Stomach smooth muscle (tissue), 2 donors: Measurements from ENCODE around the gene RBMS3.

ENCODE experiments used
- H3K27ac ChIP-seq: one replicate; pipeline ENCODE4 v1.7.0; 2013; ENCODE audit warnings: mild to moderate bottlenecking, low read length, inconsistent platforms
- H3K27me3 ChIP-seq, 2 donors: one replicate each; pipeline ENCODE4 v1.7.0; 2013; ENCODE audit warnings: low read length in 2 of 2; ENCODE audit not compliant: insufficient read depth in 2 of 2, control insufficient read depth in 1 of 2
- H3K36me3 ChIP-seq, 2 donors: one replicate each; pipeline ENCODE4 v1.7.0; 2013; ENCODE audit warnings: low read length in 2 of 2; ENCODE audit not compliant: control insufficient read depth in 2 of 2, insufficient read depth in 2 of 2
- H3K4me1 ChIP-seq: one replicate; pipeline ENCODE4 v1.7.0; 2013; ENCODE audit warnings: low read length; ENCODE audit not compliant: control insufficient read depth, insufficient read depth
- H3K4me3 ChIP-seq, 2 donors: one replicate each; pipeline ENCODE4 v1.7.0; 2013; ENCODE audit warnings: low read length in 2 of 2
- H3K9ac ChIP-seq, 2 donors: one replicate each; pipeline ENCODE4 v1.7.0; 2013; ENCODE audit warnings: low read length in 2 of 2, mild to moderate bottlenecking in 1 of 2
- H3K9me3 ChIP-seq, 2 donors: one replicate each; pipeline ENCODE4 v1.7.0; 2013; ENCODE audit warnings: low read length in 2 of 2; ENCODE audit not compliant: control insufficient read depth in 2 of 2
- donor health status: healthy.
- donor health status: Pancreatic carcinoma.

Gene RBMS3

GRCh38 chr3:29887451-29887850 is 606.6 kb downstream of the RBMS3 start:
- Histone ChIP-seq H3K27me3 (no peaks in the 10 kb centered on the region), H3K4me1 (no peaks in the 10 kb centered on the region), H3K9ac (no peak overlapping the region), H3K36me3 (no peaks in the 10 kb centered on the region), H3K4me3 (no peak overlapping the region), H3K27ac (no peak overlapping the region), H3K9me3 (no peaks in the 10 kb centered on the region)

GRCh38 chr3:29889215-29889614 is 608.3 kb downstream of the RBMS3 start:
- no peak overlapping the region for H3K4me3 ChIP-seq
- H3K9me3 ChIP-seq: no peaks in the 10 kb centered on the region
- H3K27ac ChIP-seq: no peak overlapping the region
- no peaks in the 10 kb centered on the region for H3K36me3 ChIP-seq
- no peaks in the 10 kb centered on the region for H3K4me1 ChIP-seq
- H3K27me3 ChIP-seq: no peaks in the 10 kb centered on the region
- H3K9ac ChIP-seq: no peak overlapping the region

GRCh38 chr3:29890801-29891200 is 609.9 kb downstream of the RBMS3 start:
- no peaks in the 10 kb centered on the region for H3K9me3 ChIP-seq
- no peaks in the 10 kb centered on the region for H3K27me3 ChIP-seq
- H3K36me3 ChIP-seq: no peaks in the 10 kb centered on the region
- no peaks in the 10 kb centered on the region for H3K4me1 ChIP-seq
- no peak overlapping the region for H3K27ac ChIP-seq
- H3K9ac ChIP-seq: no peak overlapping the region
- no peak overlapping the region for H3K4me3 ChIP-seq

GRCh38 chr3:29892976-29893554 is 612.2 kb downstream of the RBMS3 start:
- Histone ChIP-seq H3K27ac (no peak overlapping the region), H3K9me3 (no peaks in the 10 kb centered on the region), H3K27me3 (no peaks in the 10 kb centered on the region), H3K4me3 (no peak overlapping the region), H3K36me3 (no peaks in the 10 kb centered on the region), H3K9ac (no peak overlapping the region), H3K4me1 (no peaks in the 10 kb centered on the region)

- Histone ChIP-seq H3K4me1 (peaks cover 4% of the 10 kb centered on the region), H3K27me3 (no peaks in the 10 kb centered on the region), H3K27ac (no peak overlapping the region), H3K36me3 (no peaks in the 10 kb centered on the region), H3K9me3 (no peaks in the 10 kb centered on the region), H3K4me3 (no peak overlapping the region), H3K9ac (no peak overlapping the region)
These were observed 616.0 kb downstream of the RBMS3 start for GRCh38 chr3:29896856-29897255.

GRCh38 chr3:29898171-29898965 is 617.5 kb downstream of the RBMS3 start:
- H3K9ac ChIP-seq: no peak overlapping the region
- H3K36me3 ChIP-seq: no peaks in the 10 kb centered on the region
- no peak overlapping the region for H3K4me3 ChIP-seq
- peaks cover 4% of the 10 kb centered on the region for H3K4me1 ChIP-seq
- no peaks in the 10 kb centered on the region for H3K9me3 ChIP-seq
- H3K27ac ChIP-seq: no peak overlapping the region
- H3K27me3 ChIP-seq: no peaks in the 10 kb centered on the region

GRCh38 chr3:29899021-29899420 is 618.1 kb downstream of the RBMS3 start:
- Histone ChIP-seq H3K4me1 (peaks cover 4% of the 10 kb centered on the region), H3K9me3 (no peaks in the 10 kb centered on the region), H3K27me3 (no peaks in the 10 kb centered on the region), H3K27ac (no peak overlapping the region), H3K36me3 (no peaks in the 10 kb centered on the region), H3K4me3 (no peak overlapping the region), H3K9ac (no peak overlapping the region)

- H3K4me3 ChIP-seq: no peak overlapping the region
- H3K9ac ChIP-seq: no peak overlapping the region
- H3K27ac ChIP-seq: no peak overlapping the region
- H3K4me1 ChIP-seq: peaks cover 4% of the 10 kb centered on the region
- H3K36me3 ChIP-seq: no peaks in the 10 kb centered on the region
- H3K9me3 ChIP-seq: no peaks in the 10 kb centered on the region
- no peaks in the 10 kb centered on the region for H3K27me3 ChIP-seq
These were observed 620.2 kb downstream of the RBMS3 start for GRCh38 chr3:29901097-29901496.

- no peak overlapping the region for H3K9ac ChIP-seq
- H3K27me3 ChIP-seq: no peaks in the 10 kb centered on the region
- no peaks in the 10 kb centered on the region for H3K9me3 ChIP-seq
- no peaks in the 10 kb centered on the region for H3K36me3 ChIP-seq
- H3K4me1 ChIP-seq: peaks cover 4% of the 10 kb centered on the region
- no peak overlapping the region for H3K27ac ChIP-seq
- H3K4me3 ChIP-seq: no peak overlapping the region
These were observed 622.7 kb downstream of the RBMS3 start for GRCh38 chr3:29903600-29903999.

- Histone ChIP-seq H3K27ac (no peak overlapping the region), H3K36me3 (no peaks in the 10 kb centered on the region), H3K9ac (no peak overlapping the region), H3K4me1 (no peaks in the 10 kb centered on the region), H3K9me3 (no peaks in the 10 kb centered on the region), H3K4me3 (no peak overlapping the region), H3K27me3 (no peaks in the 10 kb centered on the region)
These were observed 626.0 kb downstream of the RBMS3 start for GRCh38 chr3:29906906-29907305.

GRCh38 chr3:29912600-29913288 is 631.9 kb downstream of the RBMS3 start:
- H3K27me3 ChIP-seq: no peaks in the 10 kb centered on the region
- H3K9ac ChIP-seq: no peak overlapping the region
- H3K4me1 ChIP-seq: no peaks in the 10 kb centered on the region
- no peaks in the 10 kb centered on the region for H3K9me3 ChIP-seq
- no peak overlapping the region for H3K27ac ChIP-seq
- no peaks in the 10 kb centered on the region for H3K36me3 ChIP-seq
- no peak overlapping the region for H3K4me3 ChIP-seq
